HG02884 (cell line): Measurements from ENCODE around the gene MT2A.

ENCODE experiments used
- ATAC-seq: cut with Tn5 transposase; IDR thresholded peaks from one replicate; pipeline ENCODE4 v1.9.1; 2021; ENCODE audit warnings: mild to moderate bottlenecking, moderate library complexity; ENCODE audit not compliant: unreplicated experiment

Gene MT2A

GRCh38 chr16:56636616-56637413, 28.4 kb downstream of the MT2A start:
- no peak for ATAC-seq

- no peak for ATAC-seq
Observed at GRCh38 chr16:56637814-56638750, 29.7 kb downstream of the MT2A start, which contains the start of gene MT1A. Gene MT1A (plus strand): TSS chr16:56638666. CDS start chr16:56638739, 73 bp downstream.

GRCh38 chr16:56639045-56639444, 30.7 kb downstream of the MT2A start:
- no peak for ATAC-seq

GRCh38 chr16:56640076-56640475, 31.7 kb downstream of the MT2A start:
- ATAC-seq = no peak

- ATAC-seq = no peak
Observed at GRCh38 chr16:56641166-56641565, 32.8 kb downstream of the MT2A start.

GRCh38 chr16:56643080-56643778, 34.8 kb downstream of the MT2A start:
- ATAC-seq = no peak

- no peak for ATAC-seq
Observed at GRCh38 chr16:56643833-56644232, 35.4 kb downstream of the MT2A start.

GRCh38 chr16:56645311-56645710, 36.9 kb downstream of the MT2A start:
- ATAC-seq = no peak

- no peak for ATAC-seq
Observed at GRCh38 chr16:56645838-56646237, 37.5 kb downstream of the MT2A start.

GRCh38 chr16:56647641-56648431, 39.5 kb downstream of the MT2A start:
- ATAC-seq = no peak

GRCh38 chr16:56649271-56649670, 40.9 kb downstream of the MT2A start:
- ATAC-seq = no peak

GRCh38 chr16:56649820-56650219, 41.4 kb downstream of the MT2A start:
- ATAC-seq = no peak

- no peak for ATAC-seq
Observed at GRCh38 chr16:56651586-56651985, 43.2 kb downstream of the MT2A start, which contains the start of gene MT1B. Gene MT1B (plus strand): TSS chr16:56651886. CDS start chr16:56651954, 68 bp downstream.

GRCh38 chr16:56652600-56652999, 44.2 kb downstream of the MT2A start:
- no peak for ATAC-seq

GRCh38 chr16:56653218-56653617, 44.8 kb downstream of the MT2A start:
- no peak for ATAC-seq

- ATAC-seq = no peak
Observed at GRCh38 chr16:56657555-56658326, 49.4 kb downstream of the MT2A start, which contains the start of gene MT1F. Gene MT1F (plus strand): TSS chr16:56657959. CDS start chr16:56658059, 100 bp downstream.

GRCh38 chr16:56658327-56658875, 50.0 kb downstream of the MT2A start:
- no peak for ATAC-seq
